HG02571 (cell line): ENCODE results near the gene ALDH1A1.

ENCODE experiments used
- ATAC-seq: cut with Tn5 transposase; IDR thresholded peaks from one replicate; pipeline ENCODE4 v1.9.1; 2021; ENCODE audit warnings: mild to moderate bottlenecking, moderate library complexity; ENCODE audit not compliant: unreplicated experiment

ALDH1A1 gene

GRCh38 chr9:72980183-72980582, 27.3 kb upstream of the ALDH1A1 start:
- no peak for ATAC-seq

GRCh38 chr9:72979405-72980100, 26.7 kb upstream of the ALDH1A1 start:
- no peak for ATAC-seq

GRCh38 chr9:72978744-72979143, 25.9 kb upstream of the ALDH1A1 start:
- ATAC-seq = no peak

DNA sequence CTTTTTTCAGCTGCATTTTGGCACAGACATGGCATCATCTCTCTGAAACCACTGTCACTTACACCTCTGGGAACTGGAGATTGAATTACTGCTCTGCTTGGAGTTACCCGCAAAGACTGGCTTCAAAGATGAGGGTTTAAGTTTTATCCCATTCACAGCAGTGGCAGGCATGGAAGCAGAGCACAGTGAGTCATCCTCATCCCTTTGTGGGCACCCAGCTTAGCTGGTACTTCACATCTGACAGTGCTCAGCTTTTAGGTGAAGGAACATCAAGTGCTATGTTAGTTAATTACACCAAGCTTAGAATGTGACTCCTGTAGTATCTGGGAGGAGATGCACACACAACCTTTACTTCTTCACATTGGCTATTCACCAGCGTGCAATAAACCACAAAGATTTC, 24.8 kb upstream of the ALDH1A1 start:
- ATAC-seq = no peak

GRCh38 chr9:72974501-72974900, 21.6 kb upstream of the ALDH1A1 start:
- ATAC-seq = no peak

DNA sequence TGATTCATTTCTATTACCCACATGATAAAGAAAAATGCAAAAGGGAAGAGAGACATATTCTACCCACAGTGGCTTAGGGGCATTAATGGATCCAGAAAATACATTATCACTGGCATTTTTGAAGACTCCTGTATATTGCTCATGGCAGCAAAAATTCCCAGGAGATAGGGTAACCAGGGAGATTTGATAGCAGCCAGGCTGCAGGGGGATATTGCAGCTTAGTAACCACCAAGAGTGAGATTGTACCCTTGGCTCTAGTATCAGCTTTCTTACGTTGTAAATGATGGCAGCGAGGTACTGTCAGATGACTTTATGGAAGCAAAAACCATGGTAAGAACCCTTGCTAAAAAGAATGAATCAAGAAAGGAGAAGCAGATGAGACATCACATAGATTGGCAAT, 19.8 kb upstream of the ALDH1A1 start:
- ATAC-seq = no peak

DNA sequence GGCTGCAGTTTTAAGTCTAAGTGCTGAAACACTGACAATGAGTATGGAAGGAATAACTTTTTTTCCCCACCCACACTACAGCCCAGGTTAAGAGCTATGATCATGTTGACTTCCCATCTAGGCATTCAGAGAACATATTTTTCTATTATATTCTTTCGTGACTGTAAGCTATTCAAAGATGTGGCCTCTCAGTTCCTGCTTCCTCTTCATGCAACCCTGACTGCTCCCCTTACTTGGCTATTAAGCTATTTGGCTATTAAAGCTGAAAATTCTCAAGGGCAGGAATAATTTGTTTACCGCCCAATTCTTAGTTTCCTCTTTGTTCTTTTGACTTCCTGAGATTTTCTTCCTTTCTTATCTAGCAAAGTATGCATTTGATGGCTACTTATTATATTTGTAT, 18.6 kb upstream of the ALDH1A1 start:
- no peak for ATAC-seq

- no peak for ATAC-seq
Observed at GRCh38 chr9:72960446-72960845, 7.6 kb upstream of the ALDH1A1 start.

DNA sequence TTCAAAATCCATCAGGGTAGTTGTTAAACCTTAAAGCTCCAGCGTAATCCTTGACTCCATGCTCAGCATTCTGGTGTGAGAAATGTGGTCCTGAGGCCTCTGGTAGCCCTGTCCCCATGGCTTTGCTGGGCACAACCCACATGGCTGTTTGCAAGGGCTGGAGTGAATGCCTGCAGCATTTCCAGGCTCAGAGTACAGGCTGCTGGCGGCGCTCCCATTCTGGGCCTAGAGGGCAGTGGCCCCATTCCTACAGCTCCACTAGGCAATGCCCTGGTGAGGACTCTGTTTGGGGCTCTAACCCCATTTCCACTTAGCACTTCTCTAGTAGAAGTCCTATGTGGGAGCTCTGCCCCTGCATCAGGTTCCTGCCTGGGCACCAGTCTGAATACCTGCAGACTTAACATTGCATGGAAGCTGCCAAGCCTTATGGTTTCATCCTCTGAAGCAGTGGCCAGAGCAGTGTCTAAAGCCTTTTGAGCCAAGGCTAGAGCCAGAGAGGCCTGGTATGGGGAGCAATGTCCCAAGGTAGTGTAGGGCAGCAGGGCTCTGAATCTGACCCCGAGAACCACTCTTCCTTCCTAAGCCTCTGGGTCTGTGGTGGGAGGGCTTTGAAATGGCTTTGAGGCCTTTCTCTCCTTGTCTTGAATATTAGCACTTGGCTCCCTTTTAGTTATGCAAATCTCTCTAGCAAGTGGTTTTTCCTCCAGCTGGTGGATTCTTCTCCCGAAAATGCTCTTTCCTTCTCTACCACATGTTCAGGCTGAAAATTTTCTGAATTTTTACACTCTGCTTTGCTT, 5.8 kb upstream of the ALDH1A1 start:
- no peak for ATAC-seq

DNA sequence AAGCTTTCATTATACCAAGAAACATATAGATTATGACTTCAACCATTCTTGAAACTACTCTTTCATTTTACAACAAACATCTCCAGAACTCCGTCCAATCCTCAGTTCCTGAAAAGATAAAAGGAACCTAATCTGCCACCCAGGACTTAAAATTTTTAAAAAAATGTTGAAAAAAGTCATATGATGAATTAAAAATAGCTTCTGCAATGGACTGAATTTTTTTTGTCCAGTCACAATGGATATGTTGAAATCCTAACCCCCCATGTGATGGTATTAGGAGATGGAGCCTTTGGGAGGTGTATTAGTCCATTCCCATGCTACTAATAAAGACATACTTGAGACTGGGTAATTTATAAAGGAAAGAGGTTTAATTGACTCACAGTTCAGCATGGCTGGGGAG, 2.7 kb upstream of the ALDH1A1 start:
- no peak for ATAC-seq

DNA sequence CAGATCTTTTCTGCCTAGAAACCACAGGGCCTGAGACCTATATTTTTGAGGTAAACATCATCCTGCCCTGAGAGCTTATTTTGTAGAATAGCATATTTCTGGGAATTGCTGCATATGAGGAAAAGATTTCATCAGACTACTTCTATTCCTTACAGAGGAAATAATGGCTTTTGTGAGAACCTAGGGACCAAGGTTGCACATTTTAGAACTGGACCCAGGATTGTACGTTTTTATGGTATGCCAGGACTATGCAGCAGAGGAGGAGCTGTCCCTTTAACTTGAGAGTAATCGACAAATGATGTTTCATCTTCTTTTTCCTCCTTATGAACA, 2.2 kb upstream of the ALDH1A1 start:
- ATAC-seq = no peak

DNA sequence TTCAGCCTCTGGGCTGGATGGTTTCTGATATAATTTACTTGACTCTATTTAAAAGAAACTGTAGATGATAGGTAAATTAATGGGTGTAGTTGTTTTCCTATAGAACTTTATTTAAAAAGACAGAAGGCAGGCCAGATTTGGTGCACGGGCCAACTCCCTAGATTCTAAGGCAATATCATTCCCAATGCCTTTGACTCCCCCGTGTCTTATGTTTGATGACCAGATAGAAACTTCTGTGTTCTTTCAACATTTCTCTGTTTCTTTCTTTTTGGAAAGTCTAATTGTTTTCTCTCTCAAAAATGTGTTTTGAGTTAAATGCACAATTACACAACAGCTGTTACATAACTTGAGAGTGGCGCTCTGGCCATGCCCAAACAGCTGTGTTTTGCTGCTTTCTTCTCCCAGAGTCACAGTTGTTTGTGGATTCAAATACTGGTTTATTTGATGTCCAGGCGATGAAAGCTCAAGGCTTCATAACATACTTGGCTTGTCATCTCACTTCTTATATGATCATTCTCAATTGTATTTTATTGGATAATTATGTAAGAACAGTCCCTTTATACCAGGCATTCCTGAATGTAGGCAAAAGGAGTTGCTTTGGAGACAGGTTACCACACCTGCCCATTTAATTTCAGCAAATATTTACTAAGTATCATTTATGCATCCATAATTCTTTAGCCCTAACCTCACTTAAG, 1.7 kb upstream of the ALDH1A1 start:
- no peak for ATAC-seq

- no peak for ATAC-seq
Observed at GRCh38 chr9:72952381-72952690, 517 bp downstream of the ALDH1A1 start.

DNA sequence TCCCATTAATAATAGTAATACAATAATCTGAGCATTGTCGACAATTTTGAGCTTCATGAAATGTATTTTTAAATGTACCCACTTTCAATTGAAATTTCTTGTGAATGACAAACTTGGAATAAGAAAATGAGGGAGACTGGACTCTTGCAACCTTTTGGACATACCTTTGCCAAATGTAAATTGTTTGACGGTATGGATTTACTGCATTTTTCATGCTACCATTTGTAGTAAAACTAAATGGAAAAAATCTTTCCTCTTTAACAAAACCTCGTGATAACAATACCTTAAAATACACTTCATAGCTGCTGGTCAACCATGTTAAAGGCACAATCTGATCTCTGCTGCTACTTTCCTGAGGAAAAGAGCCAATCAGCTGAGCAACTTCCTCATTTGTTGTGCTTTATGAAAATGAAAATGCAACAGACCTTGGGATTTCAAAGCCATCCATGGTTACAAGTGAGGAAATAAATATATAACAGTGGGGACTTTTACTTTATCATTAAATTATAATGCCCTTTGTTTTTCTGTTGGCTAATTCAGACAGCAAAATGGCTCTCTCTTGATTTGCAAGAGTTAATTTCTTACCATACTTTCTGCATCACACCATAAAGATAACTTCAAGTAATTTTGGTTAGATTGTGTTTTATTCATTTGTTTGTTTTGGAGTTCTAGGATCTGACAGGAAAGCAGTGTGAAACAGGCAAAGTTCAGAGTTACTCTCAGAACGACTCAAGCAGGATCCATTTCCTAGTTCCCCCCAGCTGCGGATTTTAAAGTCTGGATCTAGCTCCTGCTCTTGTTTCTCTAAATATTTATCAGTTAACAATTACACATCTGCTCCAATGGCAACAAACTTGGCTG, 1.1 kb downstream of the ALDH1A1 start:
- ATAC-seq = no peak

DNA sequence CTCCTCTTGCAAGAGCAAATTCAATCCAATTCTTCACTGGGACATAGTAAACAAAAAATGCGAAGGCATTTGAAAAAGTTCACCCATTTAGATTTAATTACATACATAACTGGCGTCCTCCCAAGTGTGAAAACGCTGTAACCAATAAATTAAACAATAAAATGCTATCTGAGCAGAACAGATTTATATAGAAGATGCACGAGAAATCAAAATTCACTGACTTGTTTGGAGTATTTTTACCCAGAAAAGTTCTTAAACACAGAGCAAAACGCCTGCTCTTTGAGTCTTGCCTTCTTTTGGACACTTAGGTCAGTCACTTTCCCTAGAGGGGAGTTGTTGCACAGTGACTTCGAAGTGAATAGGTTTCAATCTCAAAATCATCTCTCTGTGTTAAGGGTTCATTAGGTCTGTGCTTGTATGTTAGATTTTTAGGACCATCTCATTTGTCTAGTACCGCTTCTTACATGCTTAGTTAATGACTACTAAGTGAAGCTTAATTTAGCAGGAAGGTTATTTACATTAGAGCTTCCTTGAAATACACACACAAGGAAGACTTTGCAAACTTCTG, 1.9 kb downstream of the ALDH1A1 start:
- no peak for ATAC-seq

- no peak for ATAC-seq
Observed at GRCh38 chr9:72949918-72950325, 2.9 kb downstream of the ALDH1A1 start.

GRCh38 chr9:72949244-72949582, 3.6 kb downstream of the ALDH1A1 start:
- no peak for ATAC-seq

- ATAC-seq = no peak
Observed at GRCh38 chr9:72948575-72949243, 4.1 kb downstream of the ALDH1A1 start.

DNA sequence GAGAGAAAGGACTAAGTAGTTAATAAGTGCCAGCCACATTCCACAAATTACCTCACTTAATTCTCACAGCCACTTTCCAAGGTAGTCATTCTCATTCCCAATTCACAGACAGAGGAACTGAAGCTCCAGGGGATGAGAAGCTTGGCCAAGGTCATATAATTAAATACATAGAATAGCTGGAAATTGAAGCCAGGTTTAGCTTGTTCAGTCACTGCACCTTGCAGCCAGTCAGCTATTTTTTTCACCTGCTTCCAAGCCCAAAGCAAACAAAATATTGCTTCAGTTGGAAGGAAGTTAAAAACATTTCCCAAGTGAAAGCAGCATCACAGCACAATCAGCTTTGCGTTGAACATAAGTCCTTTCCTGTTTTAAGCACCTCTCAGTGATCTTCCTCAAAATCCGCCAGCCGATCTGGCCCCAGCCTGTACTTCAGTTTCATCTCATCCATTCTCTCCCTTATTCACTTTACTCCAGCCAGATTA, 4.8 kb downstream of the ALDH1A1 start:
- no peak for ATAC-seq

GRCh38 chr9:72946821-72947220, 6.0 kb downstream of the ALDH1A1 start:
- no peak for ATAC-seq
